ENCODE measurements around the gene SKAP2.
"Not testable (repeated sequence)": the region's sequence is repeated elsewhere in the genome, so short reads cannot be mapped to it uniquely, and the experiment has no call there.

SKAP2 gene

DNA sequence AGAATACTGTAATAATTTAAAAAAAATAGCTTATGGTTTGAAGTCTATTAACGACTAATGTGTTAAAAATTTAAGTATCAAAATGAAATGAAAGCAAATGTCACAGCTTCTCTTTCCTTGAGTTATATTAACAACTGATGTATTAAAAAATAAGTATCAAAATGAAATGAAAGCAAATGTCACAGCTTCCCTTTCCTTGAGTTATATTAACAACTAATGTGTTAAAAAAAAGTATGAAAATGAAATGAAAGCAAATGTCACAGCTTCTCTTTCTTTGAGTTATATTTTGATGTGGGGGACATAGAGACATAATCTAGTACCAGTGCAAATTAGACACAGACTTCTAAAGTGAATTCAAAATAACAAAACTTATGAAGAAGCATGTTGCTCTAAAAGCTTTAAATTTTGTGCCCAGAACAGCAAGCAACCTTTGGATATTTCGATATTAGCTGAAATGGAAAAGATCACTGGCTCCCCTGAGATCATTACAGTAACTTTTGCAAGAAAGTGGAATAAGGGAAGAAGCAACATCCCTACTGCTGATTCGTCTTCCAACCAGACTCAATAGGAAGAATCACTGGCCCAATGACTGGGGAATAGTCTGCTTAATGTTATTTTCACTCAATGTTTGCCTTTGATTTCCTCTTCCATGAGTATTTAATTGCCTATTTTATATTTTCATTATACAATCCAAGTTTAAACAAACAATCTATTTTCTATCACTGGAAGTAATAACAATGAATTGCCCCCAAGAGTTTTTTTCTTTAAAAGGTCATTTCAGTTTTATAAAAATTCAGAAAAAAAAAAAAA, 8.0 kb downstream of the SKAP2 start:
- peaks cover 58% of the 10 kb centered on the region for H3K27me3 ChIP-seq (ENCODE audit: control insufficient read depth, insufficient read depth, low read length)

DNA sequence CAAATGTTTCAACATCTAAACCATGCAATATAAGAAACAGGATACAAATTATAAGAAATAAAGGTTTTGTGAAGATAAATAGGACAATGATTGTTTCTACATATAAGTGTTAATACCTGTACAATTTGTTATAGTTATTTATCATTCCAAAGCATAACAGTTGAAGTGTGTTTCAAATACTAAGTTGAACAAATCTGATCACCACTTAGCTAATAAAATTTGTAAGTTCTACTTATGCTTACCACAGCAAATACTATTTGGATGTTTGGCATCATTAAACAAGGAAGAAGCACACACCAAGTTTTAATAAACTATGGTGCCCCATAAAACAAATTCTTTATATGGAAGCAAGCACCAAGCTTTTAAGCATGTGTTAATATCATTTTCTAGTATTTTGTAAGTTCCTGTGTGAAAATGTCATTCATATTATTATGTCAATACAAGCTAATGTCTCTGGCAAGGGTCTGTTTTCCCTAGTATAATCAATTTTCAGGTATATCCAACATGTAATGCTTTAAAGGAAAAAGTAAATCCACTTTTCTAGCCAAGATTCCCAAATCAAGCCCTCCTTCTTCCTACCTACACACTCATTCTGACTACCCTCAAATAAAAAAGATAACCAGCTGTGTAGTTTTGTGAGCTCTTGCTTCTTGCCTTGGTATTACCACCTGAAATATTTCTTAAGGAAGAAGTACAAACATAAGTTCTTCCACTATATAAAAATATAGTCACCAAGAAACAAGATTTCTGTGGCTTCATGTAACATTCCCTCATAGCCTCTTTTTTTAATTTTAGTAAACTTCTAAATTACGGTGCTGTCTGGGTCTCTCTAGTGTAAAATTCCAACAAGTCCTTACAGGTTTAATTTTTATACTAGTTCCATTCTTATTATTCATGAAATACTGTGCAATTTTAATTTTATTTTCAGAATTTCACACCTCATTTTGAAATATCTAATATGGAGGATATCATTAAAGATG, 9.2 kb downstream of the SKAP2 start:
- Histone ChIP-seq H3K4me1 (ENCODE audit: control insufficient read depth, insufficient read depth, low read length) (peaks cover 16% of the 10 kb centered on the region), H3K9me3 (ENCODE audit: control insufficient read depth, insufficient read depth, low read length) (no peaks in the 10 kb centered on the region), H3K9ac (ENCODE audit: low read depth, low read length) (no peak overlapping the region), H3K4me3 (ENCODE audit: low read depth, low read length) (no peak overlapping the region), H3K36me3 (ENCODE audit: control insufficient read depth, insufficient read depth, low read length) (no peaks in the 10 kb centered on the region), H3K27me3 (ENCODE audit: control insufficient read depth, insufficient read depth, low read length) (peaks cover 58% of the 10 kb centered on the region)

More for the DNA sequence above, 8.0 kb downstream of the SKAP2 start:
- no peak overlapping the region for H3K9ac ChIP-seq (ENCODE audit: low read depth, low read length)
- H3K4me1 ChIP-seq (ENCODE audit: control insufficient read depth, insufficient read depth, low read length) = peaks cover 16% of the 10 kb centered on the region
- H3K9me3 ChIP-seq (ENCODE audit: control insufficient read depth, insufficient read depth, low read length) = no peaks in the 10 kb centered on the region
- H3K4me3 ChIP-seq (ENCODE audit: low read depth, low read length) = no peak overlapping the region
- no peaks in the 10 kb centered on the region for H3K36me3 ChIP-seq (ENCODE audit: control insufficient read depth, insufficient read depth, low read length)

DNA sequence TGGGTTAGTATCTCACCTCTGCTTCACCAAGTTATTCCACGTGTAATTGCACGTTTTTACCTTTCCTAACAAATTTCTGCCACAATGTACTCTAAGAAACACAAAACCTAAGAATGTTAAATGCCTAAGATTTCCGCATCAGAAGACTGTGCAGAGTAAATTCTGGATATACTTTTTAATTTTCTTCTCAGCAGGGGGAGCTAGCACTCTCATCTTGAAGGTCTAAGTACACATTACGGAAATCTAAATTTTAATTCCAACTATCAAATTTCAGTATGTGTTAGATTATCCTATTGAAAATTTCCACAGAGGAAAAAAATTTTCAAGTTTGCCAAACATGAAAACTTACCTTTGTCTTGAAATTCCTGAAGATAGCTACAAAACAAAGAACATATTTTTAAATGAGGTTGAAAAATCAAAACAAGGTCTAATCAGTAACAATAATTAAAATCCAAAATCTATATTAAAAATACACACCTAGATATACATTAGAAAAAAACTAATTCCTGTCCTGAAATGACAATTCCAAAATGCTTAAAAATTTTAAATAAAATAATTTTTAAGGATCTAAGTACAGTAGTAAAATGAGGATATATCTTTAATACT, 10.5 kb downstream of the SKAP2 start:
- H3K27me3 ChIP-seq (ENCODE audit: control insufficient read depth, insufficient read depth, low read length) = peaks cover 46% of the 10 kb centered on the region
- H3K9ac ChIP-seq (ENCODE audit: low read depth, low read length) = no peak overlapping the region
- H3K9me3 ChIP-seq (ENCODE audit: control insufficient read depth, insufficient read depth, low read length) = no peaks in the 10 kb centered on the region
- no peaks in the 10 kb centered on the region for H3K36me3 ChIP-seq (ENCODE audit: control insufficient read depth, insufficient read depth, low read length)
- peaks cover 13% of the 10 kb centered on the region for H3K4me1 ChIP-seq (ENCODE audit: control insufficient read depth, insufficient read depth, low read length)
- no peak overlapping the region for H3K4me3 ChIP-seq (ENCODE audit: low read depth, low read length)

DNA sequence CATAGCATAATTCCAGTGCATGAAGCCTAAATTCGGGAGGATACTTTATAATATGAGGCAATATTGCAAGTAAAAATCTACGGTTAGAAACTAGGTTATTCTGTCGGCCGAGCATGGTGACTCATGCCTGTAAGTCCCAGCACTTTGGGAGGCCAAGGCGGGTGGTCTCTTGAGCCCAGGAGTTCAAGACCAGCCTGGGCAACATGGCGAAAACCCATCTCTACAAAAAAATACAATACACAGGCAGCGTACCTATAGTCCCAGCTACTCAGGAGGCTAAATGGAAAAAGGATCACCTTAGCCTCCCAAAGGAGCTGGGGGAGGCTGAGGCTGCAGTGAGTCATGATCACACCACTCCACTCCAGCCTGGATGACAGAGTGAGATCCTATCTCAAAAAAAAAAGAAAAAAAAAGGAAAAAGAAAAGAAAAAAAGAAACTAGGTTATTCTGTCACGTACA, 14.2 kb downstream of the SKAP2 start:
- H3K9ac ChIP-seq (ENCODE audit: low read depth, low read length) = no peak overlapping the region
- no peaks in the 10 kb centered on the region for H3K9me3 ChIP-seq (ENCODE audit: control insufficient read depth, insufficient read depth, low read length)
- H3K4me1 ChIP-seq (ENCODE audit: control insufficient read depth, insufficient read depth, low read length) = no peaks in the 10 kb centered on the region
- peaks cover 10% of the 10 kb centered on the region for H3K27me3 ChIP-seq (ENCODE audit: control insufficient read depth, insufficient read depth, low read length)
- no peaks in the 10 kb centered on the region for H3K36me3 ChIP-seq (ENCODE audit: control insufficient read depth, insufficient read depth, low read length)
- H3K4me3 ChIP-seq (ENCODE audit: low read depth, low read length) = no peak overlapping the region

DNA sequence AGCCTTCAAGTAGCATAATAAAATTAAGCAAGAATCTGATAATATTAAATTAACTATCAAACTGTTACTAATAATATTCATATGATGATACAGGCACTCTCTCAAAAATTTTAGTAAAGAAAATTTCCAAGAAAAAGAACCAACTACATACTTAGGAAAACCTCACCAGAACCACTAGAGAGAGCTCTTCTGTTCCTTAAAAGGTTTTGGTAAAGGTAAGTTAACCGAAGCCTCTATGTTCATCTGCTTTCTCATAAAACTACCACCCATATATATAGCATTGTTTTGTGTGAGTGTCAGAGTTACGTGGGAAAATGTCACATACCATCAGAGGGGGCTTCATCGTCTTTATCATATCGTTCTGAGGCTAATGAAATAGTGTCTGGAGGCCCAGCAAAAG, 20.7 kb downstream of the SKAP2 start:
- Histone ChIP-seq H3K4me3 (ENCODE audit: low read depth, low read length) (no peak overlapping the region), H3K9me3 (ENCODE audit: control insufficient read depth, insufficient read depth, low read length) (no peaks in the 10 kb centered on the region), H3K4me1 (ENCODE audit: control insufficient read depth, insufficient read depth, low read length) (no peaks in the 10 kb centered on the region), H3K36me3 (ENCODE audit: control insufficient read depth, insufficient read depth, low read length) (no peaks in the 10 kb centered on the region), H3K9ac (ENCODE audit: low read depth, low read length) (no peak overlapping the region), H3K27me3 (ENCODE audit: control insufficient read depth, insufficient read depth, low read length) (no peaks in the 10 kb centered on the region)

DNA sequence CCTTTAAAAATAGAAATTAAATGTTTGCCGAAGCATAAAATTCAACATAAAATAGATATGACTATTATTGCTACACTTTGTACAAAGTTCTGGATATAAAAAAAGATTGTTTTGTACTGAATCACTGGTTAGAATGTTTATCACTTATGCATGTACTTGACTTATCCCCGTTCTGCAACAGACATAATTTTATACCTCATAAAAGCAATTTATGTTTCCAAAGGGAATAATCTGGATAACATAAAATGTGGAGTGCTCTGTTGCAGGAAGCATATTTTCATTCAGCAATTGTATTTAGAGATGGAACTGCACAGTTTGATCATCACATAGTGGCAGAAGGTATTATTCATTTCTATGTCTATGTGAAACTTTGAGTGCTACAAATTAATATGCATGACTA, 21.5 kb downstream of the SKAP2 start:
- Histone ChIP-seq H3K9ac (ENCODE audit: low read depth, low read length) (no peak overlapping the region), H3K4me1 (ENCODE audit: control insufficient read depth, insufficient read depth, low read length) (no peaks in the 10 kb centered on the region), H3K27me3 (ENCODE audit: control insufficient read depth, insufficient read depth, low read length) (no peaks in the 10 kb centered on the region), H3K9me3 (ENCODE audit: control insufficient read depth, insufficient read depth, low read length) (no peaks in the 10 kb centered on the region), H3K36me3 (ENCODE audit: control insufficient read depth, insufficient read depth, low read length) (no peaks in the 10 kb centered on the region), H3K4me3 (ENCODE audit: low read depth, low read length) (no peak overlapping the region)

DNA sequence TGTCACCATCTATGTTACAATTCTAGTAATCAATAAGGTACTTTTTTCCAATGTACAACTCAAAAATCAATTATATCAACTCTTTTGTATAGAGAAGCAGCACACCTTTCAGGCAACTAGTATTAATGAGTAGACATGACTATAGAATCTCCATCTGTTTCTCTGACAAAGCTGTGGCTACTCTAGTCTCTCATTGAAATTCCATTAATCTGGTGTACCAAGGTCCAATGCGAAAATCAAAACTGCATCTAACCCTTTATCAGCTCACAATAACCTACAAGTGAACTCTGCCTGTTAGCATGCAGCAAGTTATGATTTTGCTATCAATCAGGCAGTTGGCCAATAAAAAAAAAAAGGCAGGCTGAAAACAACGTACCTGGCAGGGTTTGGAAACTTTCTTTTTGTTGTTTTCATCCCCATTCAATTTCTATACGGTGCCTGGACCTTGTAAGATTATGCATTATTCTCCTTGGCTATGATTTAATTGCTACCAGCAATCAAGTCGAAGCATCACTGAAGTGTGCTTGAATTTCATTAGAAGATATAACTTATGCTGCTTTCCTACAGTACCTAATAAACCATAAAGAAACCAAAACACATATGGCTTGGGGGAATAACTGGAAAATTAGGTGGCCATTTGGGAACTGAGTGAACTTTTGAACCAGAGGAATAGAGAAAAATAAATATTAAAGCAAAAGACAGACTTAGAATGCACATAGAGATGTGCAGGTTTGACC, 23.2 kb downstream of the SKAP2 start:
- H3K4me3 ChIP-seq (ENCODE audit: low read depth, low read length) = no peak overlapping the region
- H3K36me3 ChIP-seq (ENCODE audit: control insufficient read depth, insufficient read depth, low read length) = no peaks in the 10 kb centered on the region
- H3K9me3 ChIP-seq (ENCODE audit: control insufficient read depth, insufficient read depth, low read length) = no peaks in the 10 kb centered on the region
- H3K27me3 ChIP-seq (ENCODE audit: control insufficient read depth, insufficient read depth, low read length) = no peaks in the 10 kb centered on the region
- no peaks in the 10 kb centered on the region for H3K4me1 ChIP-seq (ENCODE audit: control insufficient read depth, insufficient read depth, low read length)
- H3K9ac ChIP-seq (ENCODE audit: low read depth, low read length) = no peak overlapping the region

DNA sequence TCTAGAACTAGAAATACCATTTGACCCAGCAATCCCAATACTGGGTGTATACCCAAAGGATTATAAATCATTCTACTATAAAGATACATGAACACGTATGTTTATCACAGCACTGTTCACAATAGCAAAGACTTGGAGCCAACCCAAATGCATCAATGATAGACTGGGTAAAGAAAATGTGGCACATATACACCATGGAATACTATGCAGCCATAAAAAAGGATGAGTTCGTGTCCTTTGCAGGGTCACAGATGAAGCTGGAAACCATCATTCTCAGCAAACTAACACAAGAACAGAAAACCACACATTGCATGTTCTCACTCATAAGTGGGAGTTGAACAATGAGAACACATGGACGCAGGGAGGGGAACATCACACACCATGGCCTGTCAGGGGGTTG, 27.6 kb downstream of the SKAP2 start:
- H3K36me3 ChIP-seq (ENCODE audit: control insufficient read depth, insufficient read depth, low read length); H3K27me3 ChIP-seq (ENCODE audit: control insufficient read depth, insufficient read depth, low read length); H3K9me3 ChIP-seq (ENCODE audit: control insufficient read depth, insufficient read depth, low read length); H3K4me1 ChIP-seq (ENCODE audit: control insufficient read depth, insufficient read depth, low read length); H3K4me3 ChIP-seq (ENCODE audit: low read depth, low read length); H3K9ac ChIP-seq (ENCODE audit: low read depth, low read length): not testable (repeated sequence)

DNA sequence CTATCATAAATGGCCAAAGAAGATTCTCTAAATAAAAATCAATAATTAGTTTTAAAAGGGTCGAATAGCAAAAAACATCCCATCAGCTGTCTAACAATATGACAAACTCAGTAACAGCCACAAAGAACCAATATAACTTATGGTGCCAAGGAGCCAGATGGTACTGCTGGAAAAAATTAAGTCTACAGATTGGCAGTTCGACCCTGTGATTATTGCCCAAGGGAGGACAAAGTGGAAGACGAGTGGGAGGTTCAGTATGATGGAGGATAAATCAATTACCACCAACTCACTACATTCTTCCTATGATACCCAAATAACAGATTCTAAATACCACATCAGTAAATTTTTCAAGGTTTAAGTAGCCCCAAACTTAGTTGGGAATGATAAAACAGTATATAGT, 49.0 kb downstream of the SKAP2 start:
- H3K4me1 ChIP-seq (ENCODE audit: control insufficient read depth, insufficient read depth, low read length) = no peaks in the 10 kb centered on the region
- H3K9me3 ChIP-seq (ENCODE audit: control insufficient read depth, insufficient read depth, low read length) = no peaks in the 10 kb centered on the region
- no peaks in the 10 kb centered on the region for H3K27me3 ChIP-seq (ENCODE audit: control insufficient read depth, insufficient read depth, low read length)
- no peak overlapping the region for H3K4me3 ChIP-seq (ENCODE audit: low read depth, low read length)
- H3K9ac ChIP-seq (ENCODE audit: low read depth, low read length) = no peak overlapping the region
- H3K36me3 ChIP-seq (ENCODE audit: control insufficient read depth, insufficient read depth, low read length) = no peaks in the 10 kb centered on the region

DNA sequence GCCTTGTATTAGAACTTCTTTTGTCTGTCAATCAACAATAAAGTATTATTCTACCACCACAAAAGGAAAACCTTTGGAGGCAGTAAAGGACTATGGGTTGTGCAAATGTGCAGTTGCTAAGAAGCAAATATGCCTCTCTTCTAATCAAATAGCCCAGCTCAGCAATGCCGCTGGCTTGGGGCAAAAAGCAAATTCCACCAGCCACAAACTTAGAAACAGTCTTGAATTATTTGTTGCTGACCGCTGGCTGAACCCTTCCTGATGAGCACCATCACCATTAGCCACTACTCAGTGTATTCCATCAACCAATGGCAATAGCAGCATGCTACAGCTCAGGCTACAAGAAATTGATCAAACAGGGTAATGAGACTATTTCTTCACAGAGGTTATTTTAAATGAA, 51.0 kb downstream of the SKAP2 start:
- H3K9ac ChIP-seq (ENCODE audit: low read depth, low read length) = no peak overlapping the region
- no peaks in the 10 kb centered on the region for H3K9me3 ChIP-seq (ENCODE audit: control insufficient read depth, insufficient read depth, low read length)
- no peak overlapping the region for H3K4me3 ChIP-seq (ENCODE audit: low read depth, low read length)
- no peaks in the 10 kb centered on the region for H3K27me3 ChIP-seq (ENCODE audit: control insufficient read depth, insufficient read depth, low read length)
- no peaks in the 10 kb centered on the region for H3K4me1 ChIP-seq (ENCODE audit: control insufficient read depth, insufficient read depth, low read length)
- no peaks in the 10 kb centered on the region for H3K36me3 ChIP-seq (ENCODE audit: control insufficient read depth, insufficient read depth, low read length)

DNA sequence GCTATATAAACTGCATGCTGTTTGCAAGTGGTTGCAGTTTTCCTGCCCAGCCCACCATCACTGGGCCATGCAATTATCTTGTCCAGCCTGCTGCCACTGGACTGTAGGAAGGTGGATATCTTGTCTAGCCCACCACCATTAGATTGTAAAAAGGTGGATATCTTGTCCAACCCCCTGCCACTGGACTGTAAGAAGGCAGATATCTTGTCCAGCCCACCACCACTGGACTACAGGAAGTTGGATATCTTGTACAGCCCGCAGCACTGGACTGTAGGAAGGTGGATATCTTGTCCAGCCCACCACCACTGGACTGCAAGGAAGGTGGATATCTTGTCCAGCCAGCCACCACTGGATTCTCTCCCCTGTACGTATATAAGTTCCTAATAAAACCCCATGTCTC, 69.8 kb downstream of the SKAP2 start:
- Histone ChIP-seq H3K9me3 (ENCODE audit: control insufficient read depth, insufficient read depth, low read length) (no peaks in the 10 kb centered on the region), H3K27me3 (ENCODE audit: control insufficient read depth, insufficient read depth, low read length) (no peaks in the 10 kb centered on the region), H3K9ac (ENCODE audit: low read depth, low read length) (no peak overlapping the region), H3K36me3 (ENCODE audit: control insufficient read depth, insufficient read depth, low read length) (no peaks in the 10 kb centered on the region), H3K4me3 (ENCODE audit: low read depth, low read length) (no peak overlapping the region), H3K4me1 (ENCODE audit: control insufficient read depth, insufficient read depth, low read length) (peaks cover 2% of the 10 kb centered on the region)

All from iPS-15b (cell line).